NCI-H226 (cell line): ENCODE measurements around the gene UNG.

Source experiments
- DNase-seq: peaks from one replicate; pipeline ENCODE4 v3.0.0-alpha.2; 2015

Gene UNG

DNA sequence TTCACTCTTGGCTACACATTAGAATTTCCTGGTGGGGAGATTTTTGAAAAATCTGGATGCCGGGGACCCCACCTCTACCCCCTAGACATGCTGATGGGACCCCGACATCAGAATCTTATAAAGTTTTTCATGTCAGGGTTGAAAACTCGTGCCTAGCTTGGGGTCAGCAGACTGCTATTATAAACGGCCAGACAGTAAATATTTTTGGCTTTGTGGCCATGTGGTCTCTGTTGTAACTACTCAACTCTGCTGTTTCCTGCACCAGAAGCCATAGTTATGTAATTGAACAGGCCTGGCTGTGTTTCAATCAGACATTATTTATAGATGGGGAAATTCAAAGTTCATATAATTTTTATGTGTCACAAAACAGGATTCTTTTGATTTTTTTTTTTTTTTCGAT is 60.6 kb downstream of the UNG start:
- DNase-seq, result no peak

DNA sequence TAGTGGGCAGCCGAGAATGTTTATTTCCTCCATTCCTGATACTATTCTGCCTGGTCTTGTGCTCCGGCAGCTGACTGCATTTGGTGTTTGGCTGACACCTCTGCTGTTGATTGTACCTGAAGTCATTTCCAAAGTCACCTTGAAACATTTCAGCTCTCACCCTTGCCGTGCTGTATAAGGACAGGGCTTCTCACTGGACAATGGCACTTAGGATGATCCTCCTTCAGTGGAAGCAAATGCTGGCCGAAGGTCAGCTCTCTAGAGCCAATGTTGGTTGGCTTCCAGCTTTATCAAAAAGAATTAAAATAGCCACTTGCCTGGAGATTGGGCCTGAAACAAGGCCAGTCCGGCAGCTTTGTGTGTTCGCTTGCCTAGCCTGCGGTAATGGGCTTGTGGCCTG is 63.0 kb downstream of the UNG start:
- DNase-seq, result no peak
